GM12801 (cell line): ENCODE data around the gene SNCB.

Experiments
- TF ChIP-seq, protein P1 (sequence below): IDR thresholded peaks from one replicate; pipeline ENCODE4 v1.5.1; 2011; ENCODE audit warnings: control low read depth; ENCODE audit not compliant: insufficient read length; ENCODE audit errors: extremely low read depth

Gene SNCB

DNA sequence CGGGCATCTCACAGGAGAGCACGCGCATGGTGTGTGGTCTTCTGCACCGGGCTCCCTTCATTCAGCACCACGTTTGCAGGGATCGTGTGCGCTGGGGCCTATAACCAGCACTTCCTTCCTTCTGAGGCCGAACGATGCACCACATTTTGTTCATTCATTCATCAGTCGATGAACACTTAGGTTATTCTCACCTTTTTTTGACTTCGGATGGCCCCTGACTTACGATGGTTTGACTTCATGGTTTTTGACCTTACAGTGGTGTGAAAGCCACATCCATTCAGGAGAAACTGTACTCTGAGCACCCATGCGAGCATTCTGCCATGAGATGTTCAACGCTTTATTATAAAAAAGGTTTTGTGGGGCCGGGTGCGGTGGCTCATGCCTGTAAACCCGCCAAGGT, 44.5 kb upstream of the SNCB start:
- TF ChIP-seq, protein P1, sequence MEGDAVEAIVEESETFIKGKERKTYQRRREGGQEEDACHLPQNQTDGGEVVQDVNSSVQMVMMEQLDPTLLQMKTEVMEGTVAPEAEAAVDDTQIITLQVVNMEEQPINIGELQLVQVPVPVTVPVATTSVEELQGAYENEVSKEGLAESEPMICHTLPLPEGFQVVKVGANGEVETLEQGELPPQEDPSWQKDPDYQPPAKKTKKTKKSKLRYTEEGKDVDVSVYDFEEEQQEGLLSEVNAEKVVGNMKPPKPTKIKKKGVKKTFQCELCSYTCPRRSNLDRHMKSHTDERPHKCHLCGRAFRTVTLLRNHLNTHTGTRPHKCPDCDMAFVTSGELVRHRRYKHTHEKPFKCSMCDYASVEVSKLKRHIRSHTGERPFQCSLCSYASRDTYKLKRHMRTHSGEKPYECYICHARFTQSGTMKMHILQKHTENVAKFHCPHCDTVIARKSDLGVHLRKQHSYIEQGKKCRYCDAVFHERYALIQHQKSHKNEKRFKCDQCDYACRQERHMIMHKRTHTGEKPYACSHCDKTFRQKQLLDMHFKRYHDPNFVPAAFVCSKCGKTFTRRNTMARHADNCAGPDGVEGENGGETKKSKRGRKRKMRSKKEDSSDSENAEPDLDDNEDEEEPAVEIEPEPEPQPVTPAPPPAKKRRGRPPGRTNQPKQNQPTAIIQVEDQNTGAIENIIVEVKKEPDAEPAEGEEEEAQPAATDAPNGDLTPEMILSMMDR, result no peak

DNA sequence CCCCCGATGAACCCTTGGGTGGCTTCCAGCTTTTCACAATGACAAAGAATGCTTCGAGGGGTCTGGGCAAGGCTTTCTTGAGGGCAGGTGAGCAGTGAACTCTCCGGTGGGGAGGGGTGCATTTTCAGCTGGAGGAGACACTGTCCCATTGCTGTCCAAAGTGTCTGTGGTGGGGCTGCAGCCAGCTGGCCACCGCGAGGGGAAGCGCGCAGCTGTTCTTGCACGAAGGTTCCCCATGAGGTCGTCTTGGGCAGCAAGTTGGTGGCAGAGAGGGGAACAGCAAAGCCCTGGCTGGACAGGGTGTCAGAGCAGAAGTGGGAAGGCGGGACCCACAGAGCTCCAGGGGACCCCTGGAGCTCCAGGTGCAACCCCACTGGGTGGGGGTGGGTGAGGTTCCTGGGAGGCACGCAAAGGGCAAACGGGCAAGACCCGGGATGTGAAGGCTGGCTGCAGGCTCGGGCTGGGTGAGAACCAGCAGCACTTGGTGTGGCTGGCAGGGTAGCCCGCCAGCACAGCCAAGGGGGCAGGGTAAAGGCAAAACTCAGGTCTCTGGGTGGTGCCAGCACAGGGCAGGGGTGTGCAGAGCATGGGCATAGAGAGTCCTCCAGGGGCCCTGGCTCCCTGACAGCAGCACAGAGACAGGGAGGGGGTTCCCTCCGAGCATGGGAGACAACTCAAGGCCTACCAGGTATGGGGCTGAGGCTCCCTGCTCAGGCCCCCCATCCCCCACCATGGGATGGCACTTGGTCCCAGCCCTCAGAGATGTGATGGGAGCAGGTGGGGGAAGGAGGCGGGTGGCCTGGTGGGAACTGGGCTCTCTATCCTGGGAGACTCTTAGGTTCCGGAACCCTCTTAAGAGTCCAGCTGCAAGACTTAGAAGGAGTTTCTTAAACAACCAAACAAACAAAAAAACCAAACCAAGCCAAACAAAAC, 43.6 kb upstream of the SNCB start:
- TF ChIP-seq, protein P1, result no peak

DNA sequence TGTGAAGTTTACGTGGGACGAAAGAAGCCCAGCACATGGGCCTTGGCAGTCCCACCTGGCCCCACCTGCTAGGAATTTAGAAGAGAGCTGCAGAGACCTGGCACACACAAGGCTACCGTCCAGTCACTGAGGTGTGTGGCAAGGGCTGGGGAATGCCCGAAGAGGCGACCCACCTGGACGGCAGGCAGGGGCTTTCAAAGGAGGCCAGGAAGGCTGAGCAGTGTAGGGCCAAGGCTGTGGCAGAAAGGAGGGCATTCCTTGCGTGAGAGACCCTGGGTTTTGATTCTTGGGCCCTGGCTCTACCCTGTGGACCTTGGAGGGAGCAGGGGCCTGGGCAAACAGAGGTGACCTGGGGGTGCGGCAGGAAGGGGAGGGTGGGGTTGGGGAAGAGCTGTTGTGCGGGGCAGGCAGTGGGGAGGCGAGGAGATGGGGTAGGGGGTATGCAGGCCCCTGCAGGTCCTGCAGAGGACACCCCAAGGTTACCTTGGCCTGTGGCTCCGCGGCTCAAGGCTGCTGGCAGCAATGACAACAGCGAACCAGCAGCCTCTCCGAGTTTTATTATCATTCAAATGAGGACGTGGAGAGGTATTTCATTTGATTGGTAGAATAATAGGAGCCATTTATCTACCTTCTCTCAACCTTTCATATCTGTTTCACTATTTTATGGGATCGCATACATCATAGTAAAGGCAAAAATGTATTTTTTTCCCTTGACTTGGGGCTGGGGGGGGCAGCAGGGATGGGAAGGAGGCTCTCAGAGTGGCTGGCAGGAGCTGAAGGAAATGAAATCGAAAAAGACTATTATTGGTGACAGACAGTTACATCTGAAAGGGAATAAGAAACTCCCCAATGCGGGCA, 41.8 kb upstream of the SNCB start:
- TF ChIP-seq, protein P1, result no peak

DNA sequence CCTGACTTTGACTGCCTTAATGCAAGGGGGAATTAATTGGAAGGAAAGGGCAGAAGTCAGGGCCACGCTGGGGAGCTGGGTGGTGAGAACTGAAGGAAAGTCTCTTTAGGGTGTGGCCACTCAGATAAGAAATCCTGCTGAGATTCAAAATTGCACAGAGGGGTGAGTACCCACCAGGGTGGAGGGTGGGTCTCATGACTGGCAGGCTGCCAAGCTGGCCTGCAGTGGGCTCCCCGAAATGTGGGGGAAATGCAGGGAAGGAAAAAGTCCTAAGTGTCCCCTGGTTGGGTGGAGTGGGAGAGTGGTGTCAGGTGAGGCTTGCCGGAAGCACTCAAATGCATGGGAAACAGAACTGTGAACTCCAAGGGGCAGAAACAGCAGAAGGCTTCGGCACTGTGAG, 41.1 kb upstream of the SNCB start:
- TF ChIP-seq, protein P1, result no peak

DNA sequence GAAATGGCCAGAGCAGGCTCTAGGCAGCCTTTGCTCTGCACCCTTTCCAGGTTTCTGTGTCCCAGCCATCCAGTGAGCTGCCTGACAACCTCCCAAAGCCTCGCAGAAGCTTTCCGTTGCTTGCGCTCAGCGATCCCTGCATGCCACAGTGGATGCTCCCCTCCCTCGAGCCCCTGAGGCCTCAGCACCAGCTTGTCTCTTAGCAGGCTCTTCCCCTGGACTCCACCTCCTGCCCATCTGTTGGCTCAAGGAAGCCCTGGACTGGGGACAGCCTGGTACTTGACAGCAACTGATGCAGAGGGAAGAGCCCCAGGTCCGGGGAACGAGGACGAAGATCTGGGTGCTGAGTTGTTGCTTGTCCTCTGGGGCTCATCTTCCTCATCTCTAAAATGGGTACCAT, 40.1 kb upstream of the SNCB start:
- TF ChIP-seq, protein P1, result no peak

DNA sequence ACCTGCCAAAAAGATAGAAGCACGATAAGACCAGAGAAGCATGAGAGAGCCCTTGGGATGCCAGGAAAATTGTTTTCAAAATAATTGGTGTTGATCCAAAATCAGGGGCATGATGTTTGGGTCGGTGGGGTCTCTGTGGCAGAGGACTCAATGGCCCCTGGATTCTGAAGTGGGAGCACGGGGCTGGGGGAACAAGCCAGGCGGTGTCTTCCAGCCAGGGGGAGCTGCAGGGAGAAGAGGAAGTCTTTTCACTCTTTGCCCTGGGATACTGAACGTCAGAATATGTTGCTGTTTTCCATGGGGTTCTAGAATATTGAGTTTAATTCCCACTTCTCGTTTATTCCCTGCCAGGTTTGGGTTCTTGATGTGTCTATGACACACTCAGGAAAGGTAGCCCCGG, 37.3 kb upstream of the SNCB start:
- TF ChIP-seq, protein P1, result no peak

DNA sequence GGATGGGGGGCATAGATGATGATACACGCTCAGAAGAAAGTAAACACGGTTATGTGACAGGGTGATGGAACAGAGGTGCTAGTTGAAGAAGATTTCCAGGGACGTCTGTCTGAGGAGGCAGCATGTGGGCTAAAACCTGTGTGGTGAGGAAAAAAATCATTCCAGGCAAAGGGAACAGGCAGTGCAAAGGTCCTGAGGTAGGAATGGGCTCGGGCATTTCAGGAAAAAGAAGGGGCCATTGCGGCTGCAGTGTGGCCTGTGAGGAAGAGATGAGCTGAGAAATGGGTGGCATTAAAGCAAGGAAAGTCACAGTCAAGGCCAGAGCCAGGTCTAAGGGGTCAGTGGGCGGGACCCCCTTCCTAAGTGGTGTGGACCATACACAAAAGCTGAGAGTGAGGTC, 35.2 kb upstream of the SNCB start:
- TF ChIP-seq, protein P1, result no peak
